GM19193 (cell line): ENCODE measurements around the gene ASTN1.

Source experiments
- POLR2A ChIP-seq: IDR thresholded peaks from 4 replicates; pipeline ENCODE4 v1.6.1; 2011; ENCODE audit not compliant: insufficient read depth, insufficient read length; ENCODE audit errors: extremely low read depth

ASTN1 gene

DNA sequence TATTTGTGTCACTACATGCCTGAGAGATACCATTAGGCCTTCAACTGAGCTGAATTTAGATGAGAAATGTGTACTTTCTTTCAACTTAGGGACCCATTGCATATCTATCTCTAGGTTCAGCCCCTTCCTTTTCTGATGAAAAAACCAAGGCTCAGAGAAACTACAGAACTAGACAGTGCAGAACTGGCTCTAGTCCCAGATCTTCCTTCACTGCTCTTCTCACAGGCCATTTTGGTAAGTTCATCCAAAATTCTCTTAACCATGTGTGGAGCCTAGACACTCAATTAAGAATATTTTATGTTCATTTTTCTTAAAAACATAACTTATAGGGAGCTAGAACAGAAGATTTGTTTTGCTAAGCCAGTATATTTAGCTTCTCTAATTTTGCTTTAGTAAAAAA, 128.9 kb downstream of the ASTN1 start:
- TF ChIP-seq POLR2A, result no peak

- TF ChIP-seq POLR2A, result no peak
These were observed 130.9 kb downstream of the ASTN1 start for GRCh38 chr1:177033628-177034027.

DNA sequence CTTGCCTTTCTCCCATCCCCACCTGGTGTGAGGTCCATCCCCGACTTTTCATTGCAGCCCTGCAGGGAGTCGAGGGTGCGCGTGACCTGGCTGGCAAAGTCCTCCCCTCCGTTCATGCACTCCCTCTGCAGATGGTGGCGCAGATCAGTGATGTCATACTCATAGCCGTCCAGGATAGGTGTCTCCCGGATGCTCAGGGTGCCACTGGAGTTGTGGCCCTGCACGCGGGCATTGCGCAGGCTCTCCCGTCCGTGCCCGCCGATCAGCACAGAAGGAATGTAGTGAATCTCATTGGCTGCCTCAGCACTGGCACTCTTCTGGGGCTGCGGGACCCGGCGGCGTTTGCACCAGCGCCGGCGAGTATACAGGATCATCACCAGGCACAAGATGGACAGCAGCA, 132.1 kb downstream of the ASTN1 start:
- TF ChIP-seq POLR2A, result no peak

GRCh38 chr1:177024623-177025022, 139.9 kb downstream of the ASTN1 start:
- no peak for TF ChIP-seq POLR2A

- no peak for TF ChIP-seq POLR2A
These were observed 140.8 kb downstream of the ASTN1 start for GRCh38 chr1:177023726-177024125.

DNA sequence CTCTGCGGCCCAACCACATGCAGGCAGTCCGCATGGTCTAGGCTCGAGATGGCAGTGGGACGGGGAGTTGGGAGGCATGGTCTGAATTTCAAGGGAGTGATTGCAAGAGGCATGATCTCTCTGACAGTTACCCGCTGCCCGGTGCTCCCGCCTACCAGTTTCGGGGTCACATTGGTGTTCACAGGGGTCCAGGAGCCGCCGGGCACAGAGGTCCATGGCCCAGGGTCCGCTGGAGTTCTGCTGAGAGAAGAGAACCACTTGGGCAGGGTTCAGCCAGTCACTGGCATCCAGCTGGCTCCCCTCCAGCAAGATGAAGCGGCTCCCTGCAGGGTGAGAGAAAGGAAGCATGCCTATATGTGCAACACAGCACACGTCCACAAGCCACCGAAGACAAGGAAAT, 141.3 kb downstream of the ASTN1 start:
- no peak for TF ChIP-seq POLR2A

- no peak for TF ChIP-seq POLR2A
These were observed 142.8 kb downstream of the ASTN1 start for GRCh38 chr1:177021687-177022086.

- TF ChIP-seq POLR2A, result no peak
These were observed 143.5 kb downstream of the ASTN1 start for GRCh38 chr1:177020851-177021589.

DNA sequence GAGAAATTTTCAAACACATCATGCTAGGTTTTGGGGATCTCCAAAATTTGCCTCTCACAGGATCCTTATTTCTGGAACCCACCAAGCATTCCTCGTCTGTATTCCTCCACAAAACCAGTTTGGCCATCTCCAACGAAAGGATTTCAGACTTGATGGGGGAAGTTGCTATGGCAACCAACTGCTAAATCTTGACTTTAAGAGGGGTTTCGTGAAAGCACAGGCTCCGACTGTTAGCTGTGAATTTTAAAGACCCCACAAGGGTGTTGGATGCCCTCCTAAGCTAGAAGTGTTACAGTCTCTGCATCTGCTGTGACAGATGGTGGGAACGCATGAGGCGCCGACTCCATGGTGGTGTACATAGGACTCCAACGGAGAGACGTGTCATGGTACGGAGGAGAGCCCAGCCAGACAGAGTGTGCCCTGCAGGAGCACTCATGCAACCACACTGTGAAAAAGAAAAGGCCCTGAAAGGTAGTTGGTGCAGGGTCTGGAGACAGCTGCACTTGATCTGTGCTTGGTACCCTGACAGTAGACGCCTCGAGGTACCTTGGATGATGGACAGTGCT, 147.1 kb downstream of the ASTN1 start:
- TF ChIP-seq POLR2A, result no peak

- TF ChIP-seq POLR2A, result no peak
These were observed 150.2 kb downstream of the ASTN1 start for GRCh38 chr1:177014325-177014724.

DNA sequence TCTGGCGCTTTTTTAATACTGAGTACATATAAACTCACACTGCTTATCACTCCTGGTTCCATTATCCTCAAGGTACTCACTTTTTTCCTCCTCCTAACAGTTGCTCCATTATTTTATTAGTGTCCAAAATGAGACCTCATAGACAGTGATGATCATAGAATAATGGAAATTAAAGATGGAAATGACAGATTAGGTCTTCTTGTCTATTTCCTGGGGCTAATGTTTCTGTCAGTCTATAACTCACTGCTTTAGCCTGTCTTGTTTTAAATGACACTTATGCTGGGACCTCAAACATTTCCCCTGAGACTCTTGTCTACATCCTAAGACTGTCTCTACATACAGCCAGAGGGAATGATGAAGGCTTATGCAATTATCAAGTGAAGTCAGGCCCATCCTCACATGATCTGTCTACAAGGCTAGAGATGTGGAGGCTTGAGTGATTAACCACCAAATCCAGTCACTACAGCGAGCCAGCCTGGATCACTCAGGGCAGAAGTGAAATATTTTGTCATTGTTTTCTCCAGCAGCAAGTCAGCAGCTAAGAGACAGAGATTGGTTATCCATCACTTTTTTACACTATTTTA, 152.1 kb downstream of the ASTN1 start:
- no peak for TF ChIP-seq POLR2A

- TF ChIP-seq POLR2A, result no peak
These were observed 153.0 kb downstream of the ASTN1 start for GRCh38 chr1:177011508-177011907.

DNA sequence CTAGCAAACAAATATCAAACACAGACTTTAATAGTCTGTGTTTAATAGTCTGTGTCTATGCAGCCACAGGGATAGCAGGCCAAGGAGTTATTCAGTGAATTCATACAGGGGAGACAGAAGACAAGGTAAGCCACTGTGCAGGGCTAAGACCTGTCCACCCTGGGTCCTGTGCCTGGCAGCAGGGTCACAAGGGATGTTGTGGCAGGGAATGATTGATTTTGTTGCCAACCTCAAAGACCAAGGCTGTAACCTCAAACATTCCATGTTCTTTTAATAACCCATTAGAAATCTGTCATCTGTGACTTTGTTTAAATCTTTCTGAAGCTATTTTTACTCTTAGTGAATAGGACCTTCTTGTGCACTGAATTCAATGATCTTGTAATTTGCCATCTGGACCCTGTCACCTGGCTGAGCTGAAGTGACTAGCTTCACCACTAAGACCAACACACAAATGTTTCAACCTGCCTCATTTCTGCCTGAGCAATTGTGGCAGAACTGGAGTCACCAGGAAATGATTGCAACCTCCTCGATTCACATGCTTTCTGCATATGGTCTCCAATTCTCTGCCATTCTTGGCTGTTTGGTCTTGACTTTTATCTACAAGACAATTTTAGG, 154.2 kb downstream of the ASTN1 start:
- TF ChIP-seq POLR2A, result no peak

DNA sequence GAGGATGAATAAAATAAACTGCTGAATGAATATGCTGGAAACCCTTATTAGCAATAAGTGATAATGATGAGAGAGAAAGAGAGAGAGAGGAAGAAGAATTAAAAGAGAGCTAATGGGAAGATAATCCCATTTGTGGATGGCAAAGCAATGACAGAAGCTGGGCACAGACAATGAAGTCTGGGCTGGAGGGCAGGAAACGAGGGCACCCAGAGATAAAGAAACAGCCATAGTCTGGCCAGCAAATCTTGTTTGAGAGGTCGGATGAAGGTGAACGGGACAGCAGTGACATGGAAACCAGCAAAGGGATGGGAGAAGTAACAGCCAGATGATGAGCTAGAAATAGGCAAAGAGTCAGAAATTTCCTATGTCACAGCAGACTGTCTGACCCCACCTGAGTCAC, 155.9 kb downstream of the ASTN1 start:
- no peak for TF ChIP-seq POLR2A

DNA sequence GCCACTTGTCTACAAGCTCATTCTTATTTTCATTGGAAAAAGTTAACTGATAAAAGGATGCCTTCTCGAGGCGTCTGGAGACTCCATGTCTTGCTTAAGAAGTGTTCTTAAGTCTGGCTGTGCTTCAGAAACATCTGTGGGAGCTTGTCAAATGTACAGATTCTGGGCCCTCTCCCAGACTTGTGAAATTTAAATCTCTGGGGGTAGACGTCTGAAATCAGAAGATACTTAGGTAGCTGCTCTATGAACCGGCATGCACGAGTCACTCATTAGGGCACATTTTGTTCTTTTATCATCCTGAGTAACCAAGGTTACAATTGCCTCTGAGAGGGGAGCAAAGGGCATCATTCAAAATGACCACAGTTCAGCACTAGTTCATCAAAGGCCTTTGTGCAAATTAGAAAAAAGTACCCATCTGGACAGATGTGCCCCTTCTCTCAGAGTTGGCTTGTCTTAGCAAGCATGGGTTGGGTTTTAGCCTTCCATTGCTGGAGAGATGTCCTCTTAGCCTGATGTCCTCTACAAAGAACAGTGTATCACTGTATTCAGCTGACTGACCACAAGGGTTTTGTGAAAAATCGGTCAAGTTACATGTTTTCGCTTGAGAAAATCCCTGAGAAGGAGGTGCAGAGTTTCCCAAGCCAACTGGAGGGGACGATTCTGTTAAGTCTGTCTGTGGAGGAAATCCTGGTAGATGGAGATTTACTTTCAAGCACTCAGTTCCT, 156.9 kb downstream of the ASTN1 start:
- TF ChIP-seq POLR2A, result no peak
